ENCODE data around the gene TSPAN18. TPM values are rescaled to one million over a fixed set of nuclear protein-coding genes. Genes with fewer than 3 reads are reported as not detected.

Gene TSPAN18
- total RNA-seq, 1 donor from 2014 or later: 2.8 TPM

GRCh38 chr11:44797051-44797450 is 70.3 kb downstream of the TSPAN18 start:
- no peak for ATAC-seq (ENCODE audit: low read depth)
- ChIA-PET CTCF (no interaction called here), POLR2A (no interaction called here)
- Mint-ChIP-seq H3K27me3 (peaks cover 4% of the 10 kb centered on the region), H3K4me3 (no peak overlapping the region), H3K4me1 (no peaks in the 10 kb centered on the region), H3K36me3 (ENCODE audit: low read depth) (no peaks in the 10 kb centered on the region), H3K27ac (no peak overlapping the region), H3K9me3 (no peaks in the 10 kb centered on the region)
- intact Hi-C loops (cut with micrococcal nuclease): no loop called here
- DNase-seq: no peak
- no peak for TF ChIP-seq CTCF (IDR thresholded peaks at IDR 0.05)

- peaks cover 4% of the 10 kb centered on the region for H3K27me3 Mint-ChIP-seq
- intact Hi-C loops (cut with micrococcal nuclease): no loop called here
These were observed 71.3 kb downstream of the TSPAN18 start for GRCh38 chr11:44797886-44798606.

GRCh38 chr11:44798607-44798972 is 71.8 kb downstream of the TSPAN18 start:
- no peaks in the 10 kb centered on the region for H3K4me1 Mint-ChIP-seq
- no peak for TF ChIP-seq CTCF (IDR thresholded peaks at IDR 0.05)
- CTCF ChIA-PET: no interaction called here
- H3K27ac Mint-ChIP-seq: no peak overlapping the region
- no peak overlapping the region for H3K4me3 Mint-ChIP-seq
- no peaks in the 10 kb centered on the region for H3K9me3 Mint-ChIP-seq
- ATAC-seq (ENCODE audit: low read depth) (no peak), DNase-seq (no peak)
- intact Hi-C loops (cut with micrococcal nuclease): no loop called here
- no peaks in the 10 kb centered on the region for H3K36me3 Mint-ChIP-seq (ENCODE audit: low read depth)
- POLR2A ChIA-PET: interaction anchor here (0.6 kb wide), 1 partner anchor 11 kb away, joined by 3 read pairs; no protein-coding TSS in a partner anchor
- peaks cover 4% of the 10 kb centered on the region for H3K27me3 Mint-ChIP-seq

More at GRCh38 chr11:44797886-44798606, 71.3 kb downstream of the TSPAN18 start:
- Mint-ChIP-seq H3K4me3 (no peak overlapping the region), H3K9me3 (no peaks in the 10 kb centered on the region), H3K27ac (no peak overlapping the region), H3K4me1 (no peaks in the 10 kb centered on the region), H3K36me3 (ENCODE audit: low read depth) (no peaks in the 10 kb centered on the region)
- ATAC-seq (ENCODE audit: low read depth): no peak
- POLR2A ChIA-PET: no interaction called here
- DNase-seq: no peak
- CTCF ChIA-PET: no interaction called here
- no peak for TF ChIP-seq CTCF (IDR thresholded peaks at IDR 0.05)

GRCh38 chr11:44799012-44799411 is 72.2 kb downstream of the TSPAN18 start:
- no peaks in the 10 kb centered on the region for H3K4me1 Mint-ChIP-seq
- no peak overlapping the region for H3K4me3 Mint-ChIP-seq
- H3K27me3 Mint-ChIP-seq: peaks cover 4% of the 10 kb centered on the region
- TF ChIP-seq CTCF (IDR thresholded peaks at IDR 0.05): no peak
- DNase-seq (no peak), ATAC-seq (ENCODE audit: low read depth) (no peak)
- H3K9me3 Mint-ChIP-seq: no peaks in the 10 kb centered on the region
- intact Hi-C loops (cut with micrococcal nuclease): no loop called here
- ChIA-PET CTCF (no interaction called here), POLR2A (interaction anchor here (0.6 kb wide), 1 partner anchor 10 kb away, joined by 3 read pairs; no protein-coding TSS in a partner anchor)
- H3K27ac Mint-ChIP-seq: no peak overlapping the region
- H3K36me3 Mint-ChIP-seq (ENCODE audit: low read depth): no peaks in the 10 kb centered on the region

- CTCF ChIA-PET: no interaction called here
- Mint-ChIP-seq H3K4me1 (no peaks in the 10 kb centered on the region), H3K27me3 (peaks cover under 1% of the 10 kb centered on the region), H3K27ac (no peak overlapping the region), H3K9me3 (no peaks in the 10 kb centered on the region), H3K4me3 (no peak overlapping the region), H3K36me3 (ENCODE audit: low read depth) (no peaks in the 10 kb centered on the region)
- no peak for ATAC-seq (ENCODE audit: low read depth)
- no peak for TF ChIP-seq CTCF (IDR thresholded peaks at IDR 0.05)
- POLR2A ChIA-PET: no interaction called here
- intact Hi-C loops (cut with micrococcal nuclease): no loop called here
- DNase-seq: no peak
These were observed 75.6 kb downstream of the TSPAN18 start for GRCh38 chr11:44802347-44802746.
